Hepatocyte (in vitro differentiated cells): Measurements from ENCODE around the gene CD93. TPM values are rescaled to one million over a fixed set of nuclear protein-coding genes. Genes with fewer than 3 reads are reported as not detected.

ENCODE experiments used
- DNase-seq: peaks from one replicate; pipeline ENCODE4 v3.0.0-alpha.2; 2016; ENCODE audit warnings: low spot score
- H2AFZ ChIP-seq: fragments of 200-600 bp; sonication (generic); 2 replicates; pipeline ENCODE4 v1.6.0; 2016; ENCODE audit warnings: antibody characterized with exemption, mild to moderate bottlenecking
- H3K27ac ChIP-seq: fragments of 200-600 bp; sonication (generic); 2 replicates; pipeline ENCODE4 v1.5.1; 2016; ENCODE audit warnings: mild to moderate bottlenecking
- H3K27me3 ChIP-seq: fragments of 200-600 bp; sonication (generic); 2 replicates; pipeline ENCODE4 v1.6.1; 2016
- H3K36me3 ChIP-seq: fragments of 200-600 bp; sonication (generic); replicated peaks from 2 replicates; pipeline ENCODE4 v1.5.1; 2016; ENCODE audit warnings: low read depth; ENCODE audit not compliant: insufficient read depth
- H3K4me1 ChIP-seq: fragments of 200-600 bp; sonication (generic); 2 replicates; pipeline ENCODE4 v1.5.1; 2016; ENCODE audit warnings: mild to moderate bottlenecking, moderate library complexity; ENCODE audit not compliant: insufficient read depth
- H3K4me2 ChIP-seq: fragments of 200-600 bp; sonication (generic); 2 replicates; pipeline ENCODE4 v1.6.0; 2016
- H3K4me3 ChIP-seq: fragments of 200-600 bp; sonication (generic); 2 replicates; pipeline ENCODE4 v1.5.1; 2016; ENCODE audit warnings: mild to moderate bottlenecking
- H3K79me2 ChIP-seq: fragments of 200-600 bp; sonication (generic); 2 replicates; pipeline ENCODE4 v1.6.0; 2017; ENCODE audit warnings: mild to moderate bottlenecking
- H3K9me2 ChIP-seq: fragments of 200-600 bp; sonication (generic); replicated peaks from 2 replicates; pipeline ENCODE4 v1.6.0; 2017; ENCODE audit warnings: mild to moderate bottlenecking; ENCODE audit not compliant: insufficient read depth
- H3K9me3 ChIP-seq: fragments of 200-600 bp; sonication (generic); 2 replicates; pipeline ENCODE4 v1.5.1; 2016; ENCODE audit warnings: low read depth, mild to moderate bottlenecking
- H4K20me1 ChIP-seq: fragments of 200-600 bp; sonication (generic); 2 replicates; pipeline ENCODE4 v1.6.0; 2016; ENCODE audit warnings: mild to moderate bottlenecking; ENCODE audit not compliant: insufficient read depth, poor library complexity, severe bottlenecking
- EZH2 ChIP-seq: fragments of 200-600 bp; sonication (generic); IDR thresholded peaks from 2 replicates; pipeline ENCODE4 v1.6.1; 2016; ENCODE audit warnings: antibody characterized with exemption, mild to moderate bottlenecking, borderline replicate concordance
- EZH2phosphoT487 ChIP-seq: fragments of 200-600 bp; sonication (generic); IDR thresholded peaks from one replicate; pipeline ENCODE4 v1.6.1; 2018; ENCODE audit warnings: antibody characterized with exemption, mild to moderate bottlenecking, low read depth, moderate library complexity; ENCODE audit not compliant: unreplicated experiment, severe bottlenecking
- WGBS: methylation state at CpG from one replicate; pipeline ENCODE4 v1.1.6; 2016; ENCODE audit warnings: low lambda C conversion rate; ENCODE audit errors: missing lambda C conversion rate; 5-methylcytosine and 5-hydroxymethylcytosine counted together
- polyA plus RNA-seq: library from polyadenylated mRNA; unstranded; fragments of >200 nt; fragmentation: Nextera tagmentation; extraction: Ambion mirVana; gene quantifications from 2 replicates; pipeline ENCODE4 v1.2.1, GENCODE V29; 2016
- total RNA-seq: library from RNA; depleted of rRNA; stranded (reverse); fragments of >200 nt; gene quantifications from 2 replicates; pipeline ENCODE4 v1.2.3, GENCODE V29; 2014
- TF ChIP-seq, protein P1 (sequence below): fragments of 200-600 bp; sonication (generic); IDR thresholded peaks from 2 replicates; pipeline ENCODE4 v1.5.1; 2016; ENCODE audit warnings: antibody characterized with exemption, mild to moderate bottlenecking; ENCODE audit not compliant: poor library complexity

Gene CD93
- total and polyA plus RNA-seq, 2 experiments from 2014 or later, result 0.07 to 2.1 TPM

DNA sequence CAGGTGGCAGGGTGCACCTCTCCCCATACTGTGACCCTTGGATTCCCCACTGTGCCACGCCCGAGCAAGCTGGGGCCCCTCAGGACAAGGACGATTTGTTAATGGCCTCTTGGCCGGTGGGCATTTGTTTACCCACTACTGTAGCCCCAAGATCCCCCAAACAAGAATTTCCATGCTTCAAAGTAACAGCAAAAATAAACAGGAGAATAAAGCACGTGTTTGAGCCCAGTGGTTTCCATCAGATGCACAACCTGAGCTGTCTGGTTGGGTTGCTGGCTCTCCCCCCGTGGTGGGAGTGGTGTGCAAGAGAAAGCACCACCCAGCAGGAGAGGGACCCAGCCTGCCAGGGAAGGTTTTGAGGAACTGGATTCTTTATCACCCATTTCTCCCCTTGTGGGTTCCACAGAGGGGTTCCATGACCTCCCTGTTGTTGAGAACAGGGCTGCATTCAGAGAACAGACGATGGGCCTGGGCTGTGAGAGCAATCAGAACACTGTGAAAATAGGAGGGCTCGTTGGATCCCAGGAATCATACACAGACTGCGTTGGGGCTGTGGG lies 4.8 kb downstream of the CD93 start:
- H4K20me1 ChIP-seq, result no peaks in the 10 kb centered on the region
- H3K4me2 ChIP-seq, result no peak overlapping the region
- no peak overlapping the region for H3K4me3 ChIP-seq
- WGBS, result 85% methylated on average over 9 of the region's 9 CpGs
- no peaks in the 10 kb centered on the region for H3K27me3 ChIP-seq
- H3K9me2 ChIP-seq, result no peaks in the 10 kb centered on the region
- H3K4me1 ChIP-seq, result no peaks in the 10 kb centered on the region
- H3K27ac ChIP-seq, result no peak overlapping the region
- no peak for DNase-seq
- TF ChIP-seq EZH2 (no peak), EZH2phosphoT487 (no peak)
- TF ChIP-seq, protein P1, sequence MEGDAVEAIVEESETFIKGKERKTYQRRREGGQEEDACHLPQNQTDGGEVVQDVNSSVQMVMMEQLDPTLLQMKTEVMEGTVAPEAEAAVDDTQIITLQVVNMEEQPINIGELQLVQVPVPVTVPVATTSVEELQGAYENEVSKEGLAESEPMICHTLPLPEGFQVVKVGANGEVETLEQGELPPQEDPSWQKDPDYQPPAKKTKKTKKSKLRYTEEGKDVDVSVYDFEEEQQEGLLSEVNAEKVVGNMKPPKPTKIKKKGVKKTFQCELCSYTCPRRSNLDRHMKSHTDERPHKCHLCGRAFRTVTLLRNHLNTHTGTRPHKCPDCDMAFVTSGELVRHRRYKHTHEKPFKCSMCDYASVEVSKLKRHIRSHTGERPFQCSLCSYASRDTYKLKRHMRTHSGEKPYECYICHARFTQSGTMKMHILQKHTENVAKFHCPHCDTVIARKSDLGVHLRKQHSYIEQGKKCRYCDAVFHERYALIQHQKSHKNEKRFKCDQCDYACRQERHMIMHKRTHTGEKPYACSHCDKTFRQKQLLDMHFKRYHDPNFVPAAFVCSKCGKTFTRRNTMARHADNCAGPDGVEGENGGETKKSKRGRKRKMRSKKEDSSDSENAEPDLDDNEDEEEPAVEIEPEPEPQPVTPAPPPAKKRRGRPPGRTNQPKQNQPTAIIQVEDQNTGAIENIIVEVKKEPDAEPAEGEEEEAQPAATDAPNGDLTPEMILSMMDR, result no peak
- H3K36me3 ChIP-seq, result no peaks in the 10 kb centered on the region
- H3K9me3 ChIP-seq, result no peaks in the 10 kb centered on the region
- H3K79me2 ChIP-seq, result no peaks in the 10 kb centered on the region
- no peak overlapping the region for H2AFZ ChIP-seq

GRCh38 chr20:23080521-23080920 lies 5.6 kb downstream of the CD93 start:
- no peaks in the 10 kb centered on the region for H4K20me1 ChIP-seq
- no peaks in the 10 kb centered on the region for H3K9me2 ChIP-seq
- WGBS, result 96% methylated on average over 10 of the region's 10 CpGs
- H3K36me3 ChIP-seq, result no peaks in the 10 kb centered on the region
- H3K27ac ChIP-seq, result no peak overlapping the region
- H3K27me3 ChIP-seq, result no peaks in the 10 kb centered on the region
- no peaks in the 10 kb centered on the region for H3K79me2 ChIP-seq
- no peak overlapping the region for H3K4me2 ChIP-seq
- TF ChIP-seq EZH2phosphoT487 (no peak), EZH2 (no peak)
- TF ChIP-seq, protein P1, result no peak
- H3K4me1 ChIP-seq, result no peaks in the 10 kb centered on the region
- no peak overlapping the region for H3K4me3 ChIP-seq
- DNase-seq, result no peak
- no peaks in the 10 kb centered on the region for H3K9me3 ChIP-seq
- H2AFZ ChIP-seq, result no peak overlapping the region

DNA sequence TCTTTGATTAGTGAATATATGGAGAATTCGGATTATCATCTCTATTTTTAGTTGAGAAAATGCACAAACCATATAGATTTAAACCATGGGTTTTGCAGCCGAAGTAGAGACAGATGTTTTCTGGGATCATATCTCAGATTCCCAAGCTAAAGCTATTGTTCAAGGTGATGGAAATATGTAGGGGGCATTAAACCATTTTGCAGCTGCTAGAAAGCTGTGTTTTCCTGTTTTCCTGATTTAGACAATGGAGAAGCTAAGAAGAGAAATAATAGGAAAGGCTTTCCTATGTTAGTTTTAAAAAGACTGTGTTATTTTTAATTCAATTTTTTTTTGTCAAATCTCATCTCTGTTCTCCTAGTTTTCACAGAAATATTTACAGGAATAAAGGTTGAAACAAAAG lies 6.2 kb downstream of the CD93 start:
- no peaks in the 10 kb centered on the region for H3K9me2 ChIP-seq
- H3K4me2 ChIP-seq, result no peak overlapping the region
- no peaks in the 10 kb centered on the region for H3K36me3 ChIP-seq
- no peaks in the 10 kb centered on the region for H3K4me1 ChIP-seq
- H3K4me3 ChIP-seq, result no peak overlapping the region
- no peaks in the 10 kb centered on the region for H3K9me3 ChIP-seq
- 75% methylated on average over 2 of the region's 2 CpGs for WGBS
- H2AFZ ChIP-seq, result no peak overlapping the region
- TF ChIP-seq EZH2 (no peak), EZH2phosphoT487 (no peak)
- TF ChIP-seq, protein P1, result no peak
- no peaks in the 10 kb centered on the region for H3K79me2 ChIP-seq
- H3K27me3 ChIP-seq, result no peaks in the 10 kb centered on the region
- H4K20me1 ChIP-seq, result no peaks in the 10 kb centered on the region
- no peak overlapping the region for H3K27ac ChIP-seq
- no peak for DNase-seq

- DNase-seq, result no peak
- WGBS, result 36% methylated on average over 6 of the region's 6 CpGs
- no peak overlapping the region for H3K4me2 ChIP-seq
- no peaks in the 10 kb centered on the region for H3K79me2 ChIP-seq
- H3K4me3 ChIP-seq, result no peak overlapping the region
- TF ChIP-seq EZH2phosphoT487 (no peak), EZH2 (no peak)
- TF ChIP-seq, protein P1, result no peak
- H3K9me3 ChIP-seq, result no peaks in the 10 kb centered on the region
- H3K36me3 ChIP-seq, result no peaks in the 10 kb centered on the region
- no peaks in the 10 kb centered on the region for H3K4me1 ChIP-seq
- no peaks in the 10 kb centered on the region for H3K27me3 ChIP-seq
- no peak overlapping the region for H3K27ac ChIP-seq
- H4K20me1 ChIP-seq, result no peaks in the 10 kb centered on the region
- H3K9me2 ChIP-seq, result no peaks in the 10 kb centered on the region
- H2AFZ ChIP-seq, result no peak overlapping the region
Measured at GRCh38 chr20:23079016-23079351, 7.1 kb downstream of the CD93 start.
